ENCODE data around the gene AGER. TPM values are rescaled to one million over a fixed set of nuclear protein-coding genes. Genes with fewer than 3 reads are reported as not detected.

Gene AGER
- total RNA-seq, 1 experiment from 2014 or later, result 14.3 TPM

DNA sequence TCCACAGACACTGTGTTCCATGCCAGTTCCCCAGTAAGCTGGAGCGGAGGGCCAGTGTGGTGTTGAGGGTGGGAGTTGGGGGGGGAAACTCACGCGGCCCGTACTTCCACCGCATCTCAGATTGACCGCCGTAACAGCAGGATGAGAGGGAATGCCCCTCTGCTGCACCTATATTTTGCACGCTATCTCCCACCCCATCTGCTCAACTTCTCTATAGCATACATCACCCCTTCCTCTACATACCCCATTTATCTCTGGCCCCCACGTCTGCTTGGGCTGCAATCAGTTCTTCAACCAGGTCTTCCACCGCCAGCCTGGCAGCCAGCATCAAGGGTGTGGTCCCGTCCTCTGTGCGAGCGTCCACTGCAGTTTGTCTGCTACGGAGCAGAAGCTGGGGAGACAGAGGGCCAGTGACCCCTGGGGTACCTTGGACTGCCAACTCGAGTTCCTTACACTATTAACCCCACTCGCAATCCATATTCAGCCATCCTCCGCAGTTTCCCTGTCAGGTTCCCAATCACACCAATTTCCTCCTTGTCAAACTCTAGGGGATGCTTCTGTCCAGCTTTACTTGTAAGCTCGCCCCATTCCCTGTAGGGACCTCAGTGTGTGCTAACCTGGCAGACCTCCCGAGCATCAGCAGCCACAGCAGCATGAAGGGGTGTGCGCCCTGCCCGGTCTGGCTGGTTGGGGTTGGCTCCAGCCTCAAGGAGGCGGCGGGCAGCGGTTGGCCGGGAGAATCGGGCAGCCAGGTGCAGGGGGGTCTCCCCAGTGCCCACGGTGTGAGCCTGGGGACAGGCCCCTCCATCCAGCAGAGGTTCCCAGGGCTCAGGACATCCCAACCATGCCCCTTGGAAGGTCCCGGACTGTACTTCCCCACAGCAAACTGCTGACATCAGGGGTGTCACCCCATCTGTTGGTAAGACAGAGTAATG is 12.9 kb upstream of the AGER start:
- peak overlapping the region; percentile 2 for H4K8ac ChIP-seq (replicated peaks; ENCODE audit: insufficient read length, low read depth, low read length)
- H4K91ac ChIP-seq (ENCODE audit: insufficient read length, low read depth, low read length), result no peak overlapping the region
- TF ChIP-seq CTCF (conservative IDR thresholded peaks at IDR 0.05), result no peak; the same call in 2 of the 3 replicates
- peak overlapping the region; percentile 96 for H3K14ac ChIP-seq (ENCODE audit: insufficient read depth, low read length)
- Mint-ChIP-seq H3K27me3 (ENCODE audit: low read depth) (no peaks in the 10 kb centered on the region), H3K4me1 (peaks cover 35 to 36% of the 10 kb centered on the region in 2 experiments), H3K9me3 (no peaks in the 10 kb centered on the region), H3K36me3 (ENCODE audit: insufficient read depth in 1 of 3, low read depth in 3 of 3) (no peaks in the 10 kb centered on the region), H3K4me3 (peak overlapping the region; percentile 91 to 96), H3K27ac (peak overlapping the region; percentile 100)
- peak overlapping the region; percentile 97 for H3K18ac ChIP-seq (ENCODE audit: insufficient read length, low read depth, low read length)
- peak overlapping the region; percentile 68 for H3K4me2 ChIP-seq (ENCODE audit: insufficient read depth, insufficient read length, low read length)
- peak; percentile 54 for DNase-seq
- H3K23me2 ChIP-seq (ENCODE audit: insufficient read length, low read depth, low read length, poor library complexity, severe bottlenecking), result peaks cover 9% of the 10 kb centered on the region
- no peak overlapping the region for H2AK5ac ChIP-seq (ENCODE audit: insufficient read length, low read length)
- H3K79me2 ChIP-seq (ENCODE audit: insufficient read depth, low read length), result no peaks in the 10 kb centered on the region
- peak overlapping the region; percentile 20 for H2BK12ac ChIP-seq (ENCODE audit: insufficient read length, low read depth, low read length)
- no peaks in the 10 kb centered on the region for H3K27me3 ChIP-seq (ENCODE audit: insufficient read depth, low read length)
- H2BK120ac ChIP-seq (ENCODE audit: low read depth, low read length, poor library complexity, severe bottlenecking), result peak overlapping the region; percentile 93
- no peak overlapping the region for H2AFZ ChIP-seq (ENCODE audit: low read length)
- H2BK5ac ChIP-seq (ENCODE audit: insufficient read length, low read length), result no peak overlapping the region
- H2BK15ac ChIP-seq (ENCODE audit: low read depth, low read length), result no peak overlapping the region
- H3K23ac ChIP-seq (ENCODE audit: insufficient read length, low read depth, low read length), result no peak overlapping the region
- no peaks in the 10 kb centered on the region for H4K20me1 ChIP-seq (ENCODE audit: control insufficient read depth, insufficient read depth, insufficient read length)
- peak overlapping the region; percentile 9 for H3K27ac ChIP-seq (ENCODE audit: insufficient read length, low read depth, low read length)
- no peaks in the 10 kb centered on the region for H3K9me3 ChIP-seq (ENCODE audit: control insufficient read depth, low read depth, low read length)
- no peak overlapping the region for H2BK20ac ChIP-seq (ENCODE audit: low read depth, low read length, poor library complexity, severe bottlenecking)
- H4K5ac ChIP-seq (ENCODE audit: insufficient read length, low read depth, low read length), result peak overlapping the region; percentile 1
- H3K4me1 ChIP-seq (ENCODE audit: insufficient read depth, low read length), result peaks cover 3% of the 10 kb centered on the region
- no peaks in the 10 kb centered on the region for H3K79me1 ChIP-seq (ENCODE audit: insufficient read depth, low read depth, low read length, poor library complexity, severe bottlenecking)
- H3T11ph ChIP-seq (ENCODE audit: low read length), result peak overlapping the region; percentile 59
- no peak overlapping the region for H3K56ac ChIP-seq (ENCODE audit: insufficient read length, low read depth, low read length)
- H3K9ac ChIP-seq (ENCODE audit: extremely low read depth, insufficient read length, low read length), result peak overlapping the region; percentile 35
- no CpG with 5 or more reads among the region's 28 CpGs for WGBS (ENCODE audit: extremely low coverage, insufficient read length, low lambda C conversion rate)
- peak overlapping the region; percentile 54; the same call in 1 of the 2 replicates for H3K4ac ChIP-seq (ENCODE audit: low read depth, low read length)
